ENCODE measurements around the gene FAM118A. TPM values are rescaled to one million over a fixed set of nuclear protein-coding genes. Genes with fewer than 3 reads are reported as not detected.
"Not testable (repeated sequence)": the region's sequence is repeated elsewhere in the genome, so short reads cannot be mapped to it uniquely, and the experiment has no call there.

Gene FAM118A
- total and polyA plus RNA-seq, 9 donors: 21.9 to 57.8 (median 30.0) TPM

- TF ChIP-seq POLR2A (IDR thresholded peaks at IDR 0.05) (no peak), EP300 (IDR thresholded peaks at IDR 0.05) (no peak)
- TF ChIP-seq, protein P1, sequence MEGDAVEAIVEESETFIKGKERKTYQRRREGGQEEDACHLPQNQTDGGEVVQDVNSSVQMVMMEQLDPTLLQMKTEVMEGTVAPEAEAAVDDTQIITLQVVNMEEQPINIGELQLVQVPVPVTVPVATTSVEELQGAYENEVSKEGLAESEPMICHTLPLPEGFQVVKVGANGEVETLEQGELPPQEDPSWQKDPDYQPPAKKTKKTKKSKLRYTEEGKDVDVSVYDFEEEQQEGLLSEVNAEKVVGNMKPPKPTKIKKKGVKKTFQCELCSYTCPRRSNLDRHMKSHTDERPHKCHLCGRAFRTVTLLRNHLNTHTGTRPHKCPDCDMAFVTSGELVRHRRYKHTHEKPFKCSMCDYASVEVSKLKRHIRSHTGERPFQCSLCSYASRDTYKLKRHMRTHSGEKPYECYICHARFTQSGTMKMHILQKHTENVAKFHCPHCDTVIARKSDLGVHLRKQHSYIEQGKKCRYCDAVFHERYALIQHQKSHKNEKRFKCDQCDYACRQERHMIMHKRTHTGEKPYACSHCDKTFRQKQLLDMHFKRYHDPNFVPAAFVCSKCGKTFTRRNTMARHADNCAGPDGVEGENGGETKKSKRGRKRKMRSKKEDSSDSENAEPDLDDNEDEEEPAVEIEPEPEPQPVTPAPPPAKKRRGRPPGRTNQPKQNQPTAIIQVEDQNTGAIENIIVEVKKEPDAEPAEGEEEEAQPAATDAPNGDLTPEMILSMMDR (IDR thresholded peaks at IDR 0.05): no peak
- intact Hi-C loops (cut with DNase I): no loop called here
- DNase-seq: no peak
- 77 to 82% (median 80%) methylated on average over 3 of the region's 3 CpGs for WGBS, 3 donors
- H3K4me3 ChIP-seq: no peak overlapping the region
- H3K27me3 ChIP-seq: no peaks in the 10 kb centered on the region
- H3K27ac ChIP-seq: no peak overlapping the region
- no peaks in the 10 kb centered on the region for H3K9me3 ChIP-seq
- H3K36me3 ChIP-seq: no peaks in the 10 kb centered on the region
- H3K4me1 ChIP-seq (ENCODE audit: insufficient read depth): no peaks in the 10 kb centered on the region
Observed at GRCh38 chr22:45349916-45350315, 40.2 kb downstream of the FAM118A start.

- intact Hi-C loops (cut with DNase I): no loop called here
- Histone ChIP-seq H3K4me1 (ENCODE audit: insufficient read depth) (no peaks in the 10 kb centered on the region), H3K9me3 (no peaks in the 10 kb centered on the region), H3K4me3 (no peak overlapping the region), H3K27me3 (no peaks in the 10 kb centered on the region), H3K36me3 (no peaks in the 10 kb centered on the region), H3K27ac (no peak overlapping the region)
- WGBS, 3 donors: 93 to 97% (median 96%) methylated on average over 1 of the region's 1 CpG
- DNase-seq: no peak
- TF ChIP-seq, protein P1 (IDR thresholded peaks at IDR 0.05): no peak
- TF ChIP-seq EP300 (IDR thresholded peaks at IDR 0.05) (no peak), POLR2A (IDR thresholded peaks at IDR 0.05) (no peak)
Observed at GRCh38 chr22:45351956-45352355, 42.2 kb downstream of the FAM118A start.

DNA sequence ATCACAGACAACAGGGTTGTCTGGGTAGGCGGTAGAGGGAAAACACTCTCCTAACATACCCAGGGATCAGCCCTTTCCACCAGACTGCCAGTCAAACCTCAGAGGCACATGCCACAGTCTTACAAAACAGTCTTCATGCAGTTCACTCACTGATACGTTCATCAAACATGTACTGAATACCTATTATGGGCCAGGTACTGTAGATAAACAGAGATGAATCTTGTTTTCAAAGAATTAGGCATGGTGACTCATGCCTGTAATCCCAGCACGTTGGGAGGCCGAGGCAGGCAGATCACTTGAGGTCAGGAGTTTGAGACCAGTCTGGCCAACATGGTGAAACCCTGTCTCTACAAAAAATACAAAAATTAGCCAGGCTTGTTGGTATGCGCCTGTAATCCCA is 43.0 kb downstream of the FAM118A start:
- H3K4me3 ChIP-seq; H3K27me3 ChIP-seq; H3K36me3 ChIP-seq; intact Hi-C loops (cut with DNase I); H3K27ac ChIP-seq; H3K9me3 ChIP-seq; H3K4me1 ChIP-seq (ENCODE audit: insufficient read depth); DNase-seq: not testable (repeated sequence)
- WGBS, 3 donors: 88 to 89% (median 88%) methylated on average over 5 of the region's 5 CpGs

DNA sequence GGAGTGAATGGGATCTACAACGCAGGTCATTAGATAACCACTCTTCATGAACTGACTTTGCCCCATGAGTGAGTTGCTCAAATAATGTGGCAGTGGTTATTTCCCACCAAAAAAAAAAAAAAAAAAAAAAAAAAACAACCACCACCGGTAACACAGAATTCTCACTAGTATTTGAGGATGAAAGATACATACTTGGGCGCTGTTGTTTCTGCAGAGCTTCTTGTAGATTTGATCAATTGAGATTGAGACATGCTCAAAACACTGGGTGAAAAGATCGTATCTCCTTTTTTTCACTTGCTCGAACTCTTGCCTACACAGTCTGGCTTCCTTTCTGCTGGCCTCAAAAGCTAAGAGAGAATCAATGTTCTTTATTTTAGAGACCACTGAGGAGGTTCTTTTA is 44.1 kb downstream of the FAM118A start:
- Histone ChIP-seq H3K4me1 (ENCODE audit: insufficient read depth) (no peaks in the 10 kb centered on the region), H3K9me3 (no peaks in the 10 kb centered on the region), H3K36me3 (no peaks in the 10 kb centered on the region), H3K4me3 (no peak overlapping the region), H3K27ac (no peak overlapping the region), H3K27me3 (no peaks in the 10 kb centered on the region)
- no peak for TF ChIP-seq POLR2A (IDR thresholded peaks at IDR 0.05)
- TF ChIP-seq EP300 (IDR thresholded peaks at IDR 0.05): no peak
- TF ChIP-seq, protein P1 (IDR thresholded peaks at IDR 0.05): no peak
- 92 to 97% (median 95%) methylated on average over 5 of the region's 5 CpGs for WGBS, 3 donors
- intact Hi-C loops (cut with DNase I): loop anchor here in 1 of 4 donors (2.0 kb wide), 1 partner anchor 49 kb away; no protein-coding TSS in a partner anchor
- no peak for DNase-seq

- TF ChIP-seq, protein P1 (IDR thresholded peaks at IDR 0.05): no peak
- no peak for TF ChIP-seq POLR2A (IDR thresholded peaks at IDR 0.05)
- Histone ChIP-seq H3K36me3 (no peaks in the 10 kb centered on the region), H3K27ac (no peak overlapping the region), H3K27me3 (no peaks in the 10 kb centered on the region), H3K9me3 (no peaks in the 10 kb centered on the region), H3K4me1 (ENCODE audit: insufficient read depth) (no peaks in the 10 kb centered on the region), H3K4me3 (no peak overlapping the region)
- DNase-seq: no peak
- 90 to 95% (median 91%) methylated on average over 1 of the region's 1 CpG for WGBS, 3 donors
- intact Hi-C loops (cut with DNase I): no loop called here
Observed at GRCh38 chr22:45357490-45357889, 47.8 kb downstream of the FAM118A start.
